B cell (primary cell): ENCODE results near the gene TWIST1. TPM values are rescaled to one million over a fixed set of nuclear protein-coding genes. Genes with fewer than 3 reads are reported as not detected.

Experiments
- ATAC-seq: fragments of 200-7000 bp; cut with Tn5 transposase; one replicate; pipeline ENCODE4 v1.10.0; 2021; ENCODE audit warnings: low read depth, mild to moderate bottlenecking, moderate number of reproducible peaks, moderate library complexity
- CTCF ChIA-PET: fragments of 350-600 bp; sonication (Branson Sonifier 250); formaldehyde crosslinking; loops from one replicate; lab custom pipeline; 2021; ENCODE audit warnings: antibody characterized with exemption, inconsistent platforms; lab: Charles Lee
- POLR2A ChIA-PET: fragments of 350-600 bp; sonication (Branson Sonifier 250); formaldehyde crosslinking; loops from one replicate; lab custom pipeline; 2021; ENCODE audit warnings: antibody characterized with exemption; lab: Charles Lee
- DNase-seq: peaks from one replicate; pipeline ENCODE4 v3.0.0; 2013
- H2AFZ ChIP-seq: 2 replicates; pipeline ENCODE4 v1.6.1; 2012; ENCODE audit warnings: mild to moderate bottlenecking, low read depth, low read length; ENCODE audit not compliant: insufficient read depth, poor library complexity, severe bottlenecking
- H3K27ac ChIP-seq, 2 donors: 1 replicate in 1 of 2; 2 replicates in 1 of 2; pipeline ENCODE4 v1.5.1; 2012 to 2013; ENCODE audit warnings: low read length in 2 of 2, mild to moderate bottlenecking in 2 of 2, moderate library complexity in 1 of 2
- H3K27me3 ChIP-seq, 4 experiments: fragments of 200-600 bp in 1 of 4; sonication (generic) in 1 of 4; replicated peaks in 1 of 4; 1 replicate in 2 of 4; 2 replicates in 2 of 4; pipeline versions ENCODE4 v1.6.1 to v1.7.0; 2013 to 2016; ENCODE audit warnings: low read length in 3 of 4, mild to moderate bottlenecking in 2 of 4, mixed read lengths in 1 of 4, moderate library complexity in 1 of 4; ENCODE audit not compliant: insufficient read depth in 4 of 4, control insufficient read depth in 3 of 4; ENCODE audit errors: control extremely low read depth in 1 of 4
- H3K36me3 ChIP-seq, 2 experiments: replicated peaks in 1 of 2; 1 replicate in 1 of 2; 2 replicates in 1 of 2; pipeline versions ENCODE4 v1.6.1 to v1.7.1; 2013; ENCODE audit warnings: low read length in 1 of 2; ENCODE audit not compliant: insufficient read depth in 2 of 2, control insufficient read depth in 1 of 2; ENCODE audit errors: control extremely low read depth in 1 of 2, extremely low read depth in 1 of 2
- H3K4me1 ChIP-seq, 2 donors: fragments of 200-600 bp in 1 of 2; sonication (generic) in 1 of 2; 1 replicate in 1 of 2; 2 replicates in 1 of 2; pipeline versions ENCODE4 v1.5.1 to v1.6.1; 2013 to 2017; ENCODE audit warnings: low read length in 2 of 2; ENCODE audit not compliant: control insufficient read depth in 2 of 2, insufficient read depth in 2 of 2
- H3K4me2 ChIP-seq: replicated peaks from 2 replicates; pipeline ENCODE3; 2012; ENCODE audit warnings: mild to moderate bottlenecking, low read depth, low read length; ENCODE audit not compliant: poor library complexity, severe bottlenecking
- H3K4me3 ChIP-seq, 5 experiments: fragments of 200-600 bp in 1 of 5; sonication (generic) in 1 of 5; 1 replicate in 3 of 5; 2 replicates in 2 of 5; pipeline versions ENCODE4 v1.5.1 to v1.7.0; 2011 to 2016; ENCODE audit warnings: low read length in 4 of 5, mild to moderate bottlenecking in 4 of 5, low read depth in 2 of 5, control low read depth in 1 of 5, moderate library complexity in 1 of 5; ENCODE audit not compliant: insufficient read depth in 1 of 5; ENCODE audit errors: control extremely low read depth in 1 of 5, extremely low read depth in 1 of 5
- H3K79me2 ChIP-seq: fragments of 200-600 bp; sonication (generic); one replicate; pipeline ENCODE4 v1.6.0; 2016; ENCODE audit warnings: low read length; ENCODE audit not compliant: control insufficient read depth, insufficient read depth
- H3K9ac ChIP-seq: fragments of 200-600 bp; sonication (generic); 2 replicates; pipeline ENCODE4 v1.6.1; 2017; ENCODE audit warnings: mild to moderate bottlenecking, low read length, moderate library complexity
- H3K9me3 ChIP-seq, 3 donors: one replicate each; pipeline versions ENCODE4 v1.6.1 to v1.7.1; 2013; ENCODE audit warnings: low read length in 2 of 3; ENCODE audit not compliant: control insufficient read depth in 2 of 3, insufficient read depth in 1 of 3; ENCODE audit errors: control extremely low read depth in 1 of 3
- H4K20me1 ChIP-seq: 2 replicates; pipeline ENCODE4 v1.6.0; 2012; ENCODE audit warnings: mild to moderate bottlenecking, low read length; ENCODE audit not compliant: insufficient read depth, control insufficient read depth, poor library complexity, severe bottlenecking
- H3K27ac Mint-ChIP-seq: one replicate; pipeline ENCODE4 v1.8.0; 2021; ENCODE audit warnings: mixed read lengths
- H3K27me3 Mint-ChIP-seq: one replicate; pipeline ENCODE4 v1.8.0; 2021; ENCODE audit warnings: mixed read lengths
- H3K4me1 Mint-ChIP-seq: one replicate; pipeline ENCODE4 v1.8.0; 2021; ENCODE audit warnings: mixed read lengths
- H3K4me3 Mint-ChIP-seq: one replicate; pipeline ENCODE4 v1.8.0; 2021; ENCODE audit warnings: mixed read lengths
- H3K9me3 Mint-ChIP-seq: one replicate; pipeline ENCODE4 v1.8.0; 2022; ENCODE audit warnings: mixed read lengths; ENCODE audit not compliant: insufficient read depth
- CTCF ChIP-seq: fragments of 200-600 bp; IDR thresholded peaks from one replicate; pipeline ENCODE4 v1.8.0; 2022; ENCODE audit warnings: antibody characterized with exemption, mild to moderate bottlenecking
- EZH2 ChIP-seq: IDR thresholded peaks from 2 replicates; pipeline ENCODE4 v1.6.1; 2012; ENCODE audit warnings: borderline replicate concordance, low read depth, mild to moderate bottlenecking, moderate library complexity, low read length; ENCODE audit not compliant: insufficient read depth, poor library complexity, severe bottlenecking
- WGBS: methylation state at CpG from one replicate; pipeline ENCODE4 v1.1.5; 2013; ENCODE audit warnings: missing lambda C conversion rate; ENCODE audit not compliant: insufficient coverage; 5-methylcytosine and 5-hydroxymethylcytosine counted together
- intact Hi-C: fragments of 100-400 bp; cut with micrococcal nuclease; formaldehyde crosslinking; loops from one replicate; pipeline ENCODE4 v1.10.0; 2022
- polyA plus RNA-seq: library from polyadenylated mRNA; depleted of rRNA; stranded (reverse); fragments of >200 nt; gene quantifications from 2 replicates; pipeline ENCODE4 v1.2.3, GENCODE V29; 2012
- total RNA-seq, 2 donors: library from RNA; stranded (reverse); fragments of 120-200 nt in 1 of 2; gene quantifications; 1 replicate in 1 of 2; 2 replicates in 1 of 2; pipeline versions ENCODE4 v1.2.3 to v1.2.4, GENCODE V29; 2013 to 2022

Gene TWIST1
- total and polyA plus RNA-seq, 2 donors (not counting 1 experiment from before 2014, with no cell fraction given) = not detected

- no peak overlapping the region for H3K27ac Mint-ChIP-seq
- intact Hi-C loops = no loop called here
- Histone ChIP-seq H3K27ac (no peak overlapping the region), H4K20me1 (no peaks in the 10 kb centered on the region), H3K36me3 (no peaks in the 10 kb centered on the region), H3K4me3 (no peak overlapping the region), H3K4me1 (peaks cover 29 to 44% of the 10 kb centered on the region in 2 donors), H2AFZ (no peak overlapping the region), H3K79me2 (no peaks in the 10 kb centered on the region), H3K9ac (no peak overlapping the region), H3K9me3 (peaks cover 0 to 16% (median 0%) of the 10 kb centered on the region in 3 donors), H3K27me3 (peaks cover 0 to 66% (median 64%) of the 10 kb centered on the region in 4 experiments), H3K4me2 (no peak overlapping the region)
- WGBS = no CpG with 5 or more reads among the region's 3 CpGs
- peaks cover 20% of the 10 kb centered on the region for H3K4me1 Mint-ChIP-seq
- no peaks in the 10 kb centered on the region for H3K9me3 Mint-ChIP-seq
- CTCF ChIA-PET = no interaction called here
- peaks cover 66% of the 10 kb centered on the region for H3K27me3 Mint-ChIP-seq
- DNase-seq (no peak), ATAC-seq (no peak)
- H3K4me3 Mint-ChIP-seq = no peak overlapping the region
- TF ChIP-seq CTCF (no peak), EZH2 (no peak)
- POLR2A ChIA-PET = no interaction called here
These were observed 3.4 kb downstream of the TWIST1 start for GRCh38 chr7:19113855-19114550.

DNA sequence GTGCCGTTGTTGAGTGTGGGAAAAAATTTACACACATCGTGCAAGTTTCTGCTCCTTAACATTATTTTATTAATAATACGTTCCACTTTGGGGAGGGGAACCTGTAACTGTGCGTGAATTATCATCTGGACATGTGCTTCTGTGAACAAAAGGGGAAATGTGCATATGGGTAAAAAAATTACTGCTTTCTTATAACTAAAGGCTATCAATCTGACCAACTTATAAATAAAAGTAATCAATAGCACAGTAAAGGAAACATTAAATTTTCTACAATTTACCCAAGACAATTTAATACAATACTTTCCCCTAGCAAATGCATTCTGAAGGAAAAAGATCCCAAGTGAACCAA is 4.5 kb downstream of the TWIST1 start:
- peaks cover 14% of the 10 kb centered on the region for H3K4me1 Mint-ChIP-seq
- TF ChIP-seq CTCF (no peak), EZH2 (no peak)
- Histone ChIP-seq H3K9me3 (peaks cover 0 to 17% (median 0%) of the 10 kb centered on the region in 3 donors), H3K27me3 (peaks cover 0 to 74% (median 65%) of the 10 kb centered on the region in 4 experiments), H3K4me2 (no peak overlapping the region), H3K4me1 (peaks cover 26 to 43% of the 10 kb centered on the region in 2 donors), H3K79me2 (no peaks in the 10 kb centered on the region), H4K20me1 (no peaks in the 10 kb centered on the region), H3K27ac (no peak overlapping the region), H2AFZ (no peak overlapping the region), H3K9ac (no peak overlapping the region), H3K4me3 (no peak overlapping the region), H3K36me3 (no peaks in the 10 kb centered on the region)
- POLR2A ChIA-PET = no interaction called here
- no peak overlapping the region for H3K4me3 Mint-ChIP-seq
- no peak overlapping the region for H3K27ac Mint-ChIP-seq
- DNase-seq (no peak), ATAC-seq (no peak)
- no CpG with 5 or more reads among the region's 4 CpGs for WGBS
- intact Hi-C loops = no loop called here
- H3K27me3 Mint-ChIP-seq = peaks cover 67% of the 10 kb centered on the region
- H3K9me3 Mint-ChIP-seq = no peaks in the 10 kb centered on the region
- CTCF ChIA-PET = no interaction called here
